GM18907 (cell line): ENCODE data around the gene CDK11B.
"Not testable (repeated sequence)": the region's sequence is repeated elsewhere in the genome, so short reads cannot be mapped to it uniquely, and the experiment has no call there.

ENCODE experiments used
- ATAC-seq: cut with Tn5 transposase; IDR thresholded peaks from one replicate; pipeline ENCODE4 v1.9.1; 2021; ENCODE audit warnings: mild to moderate bottlenecking, moderate library complexity; ENCODE audit not compliant: unreplicated experiment

Gene CDK11B

DNA sequence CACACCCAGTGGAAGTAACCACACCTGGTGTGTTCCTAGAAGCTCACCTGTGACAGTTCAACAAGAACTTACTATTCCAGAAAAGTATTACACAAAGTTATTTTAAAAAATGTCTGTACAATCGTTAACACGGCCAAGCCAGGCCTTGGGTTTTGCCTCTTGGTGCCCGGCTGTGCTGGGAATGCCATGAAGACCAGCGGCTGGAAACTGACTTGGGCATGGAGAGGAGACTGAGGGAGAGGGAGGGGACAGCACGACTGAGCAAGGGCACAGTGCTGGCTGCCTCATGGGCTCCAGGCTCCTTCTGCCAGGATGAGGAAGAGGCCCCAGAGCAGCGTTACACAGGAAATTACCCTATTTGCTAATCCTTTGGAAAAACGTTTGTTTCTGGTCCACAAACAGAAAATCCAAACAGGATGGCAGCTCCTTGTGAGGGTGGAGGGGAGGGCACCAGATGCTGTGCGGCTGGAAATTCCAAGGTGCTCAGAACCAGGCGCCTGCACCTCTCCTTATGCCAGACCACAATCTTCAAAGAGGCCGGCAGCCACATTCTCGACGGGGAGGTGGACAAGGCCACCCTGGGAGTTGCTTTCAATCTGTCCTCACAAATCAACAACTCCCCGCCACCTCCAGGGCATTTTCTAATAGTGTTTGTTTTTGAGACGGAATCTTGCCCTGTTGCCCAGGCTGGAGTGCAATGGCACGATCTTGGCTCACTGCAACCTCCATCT lies 4.2 kb upstream of the CDK11B start:
- not testable (repeated sequence) for ATAC-seq

DNA sequence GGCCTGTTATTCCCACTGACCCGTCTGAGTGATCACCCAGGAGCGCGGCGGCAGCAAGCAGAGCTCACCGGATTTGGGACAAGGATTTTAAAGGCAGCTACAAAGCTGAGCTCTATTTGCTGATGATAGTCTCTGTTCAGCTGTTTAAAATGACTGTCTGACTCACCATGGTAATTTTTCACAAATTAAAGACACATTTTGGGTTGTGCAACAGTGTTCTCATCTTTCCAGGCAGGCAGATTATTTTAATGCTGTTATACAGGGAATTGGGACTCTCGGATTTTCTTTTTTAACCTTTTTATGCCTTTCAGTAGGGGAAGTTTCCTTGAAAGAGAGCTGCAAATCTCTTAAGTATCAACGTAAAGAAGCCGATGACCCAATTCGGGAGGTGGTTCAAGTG lies 3.6 kb upstream of the CDK11B start:
- not testable (repeated sequence) for ATAC-seq

DNA sequence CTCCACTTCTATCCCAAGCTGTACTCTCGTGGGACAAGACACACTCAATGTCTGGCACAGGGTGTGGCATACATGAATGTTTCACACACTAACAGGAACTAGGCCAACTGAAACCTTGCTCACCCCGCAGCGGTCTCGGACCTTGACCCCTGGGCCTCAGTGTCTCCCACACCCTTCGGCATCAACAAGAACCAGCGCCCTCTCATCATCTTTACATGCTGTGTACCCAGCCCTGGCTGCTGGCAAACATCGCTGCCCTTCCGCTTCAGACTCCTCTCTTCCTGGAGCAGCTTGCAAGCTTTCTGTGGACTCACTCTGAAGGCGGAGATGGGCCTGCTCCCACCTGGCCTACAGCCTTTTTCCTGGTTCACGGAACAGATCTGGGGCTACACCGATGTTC lies 10.5 kb downstream of the CDK11B start:
- ATAC-seq: not testable (repeated sequence)

DNA sequence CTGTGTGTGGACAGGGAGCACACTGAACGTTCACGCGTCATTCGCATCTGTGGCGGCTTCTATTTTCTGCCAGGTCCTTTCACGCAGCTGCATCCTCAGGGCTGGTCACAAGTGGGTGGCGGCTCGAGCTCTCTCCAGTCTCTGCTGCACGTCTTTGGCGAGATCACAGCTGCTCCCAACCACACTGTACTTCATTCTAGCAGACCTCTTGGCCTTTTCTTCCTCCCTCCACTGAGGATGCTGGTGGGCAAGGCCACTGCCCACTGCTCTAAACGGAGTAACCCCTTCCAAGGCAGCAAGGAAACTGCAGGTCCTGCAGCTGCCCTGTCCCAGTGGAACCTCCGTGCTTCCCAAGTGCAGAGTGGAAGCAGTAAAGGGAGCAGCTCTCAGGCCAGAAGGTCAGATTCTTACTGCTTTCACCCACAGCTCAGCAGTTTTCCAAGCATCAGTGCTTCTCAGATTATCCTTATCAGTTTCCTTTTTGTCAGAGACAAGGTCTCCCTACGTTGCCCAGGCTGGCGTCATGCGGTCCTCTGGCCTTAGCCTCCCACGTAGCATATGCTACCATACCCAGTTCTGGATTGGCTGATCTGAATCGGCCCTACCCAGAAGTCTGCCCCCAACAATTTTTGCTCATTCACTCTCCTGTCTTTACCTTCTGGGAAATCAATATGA lies 11.1 kb downstream of the CDK11B start:
- not testable (repeated sequence) for ATAC-seq

DNA sequence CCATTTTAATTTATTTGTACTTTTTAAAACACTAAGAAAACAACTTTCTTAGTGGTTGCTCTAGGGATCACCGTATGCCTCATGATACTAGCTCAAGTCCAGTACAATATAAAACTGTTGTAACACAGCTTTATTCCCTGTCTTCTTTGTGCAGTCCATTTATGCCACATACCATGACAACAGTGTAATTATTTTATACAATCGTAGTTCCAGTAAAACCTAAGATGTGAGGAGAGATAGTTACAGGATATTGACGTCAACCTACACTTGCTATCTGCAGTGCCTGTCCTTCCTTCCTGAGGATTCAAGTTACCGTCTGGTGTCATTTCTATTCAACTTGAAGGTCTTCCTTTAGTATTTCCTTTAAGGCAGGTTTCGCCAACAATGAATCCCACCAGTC lies 12.5 kb downstream of the CDK11B start:
- not testable (repeated sequence) for ATAC-seq

DNA sequence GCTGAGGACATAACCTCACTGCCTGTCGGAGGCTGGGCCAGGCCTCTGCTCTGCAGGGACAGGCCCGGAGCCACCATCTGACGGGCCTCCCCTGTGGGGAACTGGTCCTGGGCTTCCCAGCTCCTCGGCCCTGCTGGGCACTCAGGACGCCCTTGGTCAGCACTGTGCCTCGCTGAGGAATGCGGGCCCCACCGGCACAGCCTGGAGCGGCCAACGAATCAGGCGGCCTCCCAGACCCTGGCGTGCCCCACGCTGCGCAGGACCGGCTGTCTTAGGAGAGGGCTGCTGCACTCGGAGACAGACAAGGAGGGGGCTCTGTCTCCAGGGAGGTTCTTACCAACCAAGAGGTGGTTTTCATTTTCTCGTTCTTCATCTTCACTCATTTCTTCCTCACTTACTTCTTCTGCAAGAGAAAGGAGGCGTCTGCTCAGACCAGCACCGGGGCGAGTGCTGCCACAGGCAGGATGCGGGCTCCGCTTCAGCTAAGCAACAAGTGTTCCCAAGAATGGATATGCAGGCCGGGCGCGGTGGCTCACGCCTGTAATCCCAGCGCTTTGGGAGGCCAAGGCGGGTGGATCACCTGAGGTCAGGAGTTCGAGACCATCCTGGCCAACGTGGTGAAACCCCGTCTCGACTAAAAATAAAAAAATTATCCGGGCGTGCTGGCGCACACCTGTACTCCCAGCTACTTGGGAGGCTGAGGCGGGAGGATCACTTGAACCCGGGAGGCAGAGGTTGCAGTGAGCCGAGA lies 17.9 kb downstream of the CDK11B start:
- ATAC-seq: not testable (repeated sequence)

DNA sequence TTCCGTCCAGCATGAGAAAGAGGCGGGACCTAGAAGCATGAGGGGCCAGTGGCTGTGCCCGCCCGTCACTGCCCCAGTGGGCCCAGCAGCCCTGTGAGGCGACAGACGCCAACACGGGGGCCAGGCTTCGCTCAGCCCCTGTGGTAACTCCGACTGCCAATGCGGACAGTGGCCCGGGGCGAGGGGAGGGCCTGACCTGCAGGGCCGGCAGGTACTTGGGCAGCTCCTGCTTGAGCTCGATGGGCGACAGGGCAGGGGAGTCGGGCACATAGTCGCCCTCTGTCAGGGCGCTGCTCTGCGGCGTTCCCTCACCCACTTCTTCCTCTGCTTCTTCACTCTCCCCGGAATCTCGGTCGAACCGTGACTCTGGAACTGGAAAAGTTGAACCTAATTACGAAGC lies 18.7 kb downstream of the CDK11B start:
- ATAC-seq: not testable (repeated sequence)

DNA sequence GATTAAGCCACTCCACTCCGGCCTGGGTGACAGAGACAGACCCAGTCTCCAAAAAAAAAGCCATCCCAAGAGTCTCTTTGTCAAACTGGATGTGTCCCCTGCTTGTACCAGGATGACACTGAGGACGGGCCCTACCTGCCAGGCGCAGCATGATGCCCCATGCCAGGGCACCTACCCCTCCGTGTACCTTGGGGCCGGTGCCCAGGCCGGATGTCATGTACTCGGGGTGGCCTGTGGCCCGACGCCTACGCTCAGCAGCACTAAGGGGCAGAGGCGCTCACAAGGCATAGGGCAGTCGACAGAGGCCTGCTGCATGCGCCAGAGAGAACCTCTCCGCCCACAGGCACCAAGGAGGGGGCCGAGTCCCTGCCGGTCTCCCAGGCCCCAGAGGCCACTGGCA lies 19.4 kb downstream of the CDK11B start:
- not testable (repeated sequence) for ATAC-seq

DNA sequence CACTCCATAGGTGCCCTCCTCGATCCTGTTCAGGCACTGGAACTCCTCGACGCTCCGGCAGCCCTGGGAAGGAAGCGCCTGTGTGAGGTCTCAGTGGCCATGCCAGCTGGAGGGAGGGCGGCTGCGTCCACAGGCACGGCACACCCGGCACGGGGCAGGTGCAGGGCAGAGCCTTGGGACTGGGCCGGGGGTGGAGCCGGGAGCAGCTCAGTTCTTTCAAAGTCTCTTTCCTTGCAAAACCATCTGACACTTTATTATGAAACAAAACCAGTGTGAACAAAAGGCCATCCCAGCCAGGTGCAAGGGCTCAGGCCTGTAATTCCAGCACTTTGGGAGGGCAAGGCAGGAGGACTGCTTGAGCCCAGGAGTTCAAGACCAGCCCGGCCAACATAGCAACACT lies 20.3 kb downstream of the CDK11B start:
- not testable (repeated sequence) for ATAC-seq

DNA sequence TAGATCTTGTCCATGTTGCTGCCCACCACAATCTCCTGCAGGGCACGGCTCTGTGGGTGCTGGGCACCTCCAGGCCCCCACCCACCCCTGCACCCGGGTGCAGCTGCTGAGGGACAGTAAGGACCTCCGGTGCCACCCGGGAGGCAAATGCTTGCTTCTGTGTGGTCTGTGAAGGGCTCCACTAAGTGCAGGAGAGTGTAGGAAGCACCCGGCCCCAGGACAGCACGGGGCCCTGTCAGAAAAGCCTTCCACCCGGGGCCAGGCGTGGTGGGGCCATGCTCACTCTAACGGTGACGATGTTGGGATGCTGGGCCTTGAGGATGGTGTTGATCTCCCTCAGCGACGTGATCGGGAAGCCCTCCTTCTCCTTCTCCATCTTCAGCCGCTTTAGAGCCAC lies 21.3 kb downstream of the CDK11B start:
- ATAC-seq: not testable (repeated sequence)

DNA sequence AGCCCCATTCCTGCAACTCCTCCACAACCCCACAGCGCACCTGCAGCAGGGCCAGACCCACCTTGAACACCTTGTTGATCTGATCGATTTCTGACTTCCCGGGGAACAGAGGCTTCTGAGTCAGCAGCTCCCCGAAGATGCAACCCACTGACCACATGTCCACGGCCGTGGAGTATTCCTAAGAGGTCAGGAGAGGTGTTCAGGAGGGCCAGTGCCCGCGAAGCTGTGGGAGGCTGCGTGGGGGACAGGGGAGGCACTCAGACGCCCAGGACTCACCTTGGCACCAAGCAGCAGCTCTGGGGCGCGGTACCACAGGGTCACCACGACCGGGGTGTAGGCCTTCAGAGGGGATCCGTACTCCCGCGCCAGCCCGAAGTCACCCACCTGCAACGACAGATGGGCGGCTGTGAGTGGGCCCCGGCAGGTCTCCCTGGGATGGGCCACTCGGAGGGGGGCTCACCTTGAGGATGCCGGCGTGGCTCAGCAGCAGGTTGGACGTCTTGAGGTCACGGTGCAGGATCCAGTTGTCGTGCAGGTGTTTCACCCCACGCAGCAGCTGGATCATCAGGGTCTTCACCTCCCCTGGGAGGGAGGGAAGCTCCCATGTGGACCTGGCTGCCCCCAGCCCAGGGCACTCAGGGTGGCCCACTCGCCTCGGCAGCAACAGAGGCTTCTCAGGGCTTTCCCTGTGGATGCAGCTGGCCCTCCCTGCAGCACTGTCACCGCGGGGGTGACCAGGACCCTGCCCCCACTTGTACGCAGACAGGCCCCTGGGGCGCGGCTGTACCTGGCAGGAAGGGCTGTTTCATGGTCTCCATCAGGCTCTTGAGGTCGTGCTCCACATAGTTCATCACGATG lies 22.0 kb downstream of the CDK11B start:
- ATAC-seq: not testable (repeated sequence)

DNA sequence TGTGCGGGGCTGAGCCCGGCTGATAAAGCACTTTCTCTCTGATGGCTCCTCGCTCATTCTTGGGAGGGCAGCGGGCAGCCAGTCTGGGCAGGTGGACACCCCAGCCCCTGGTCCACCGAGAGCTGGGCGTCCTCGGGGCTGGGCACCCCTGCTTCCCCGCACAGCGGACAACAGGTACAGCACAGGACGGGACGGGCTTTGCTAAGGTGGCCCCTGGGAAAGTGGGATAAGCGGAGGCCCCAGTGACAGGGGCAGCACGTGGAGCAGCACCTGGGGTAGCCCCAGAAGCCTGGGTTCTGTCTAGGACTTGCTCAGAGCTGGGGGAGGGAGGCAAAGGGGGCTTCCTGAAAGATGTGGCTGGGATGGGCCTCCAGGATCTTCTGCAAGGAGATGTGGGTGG lies 24.2 kb downstream of the CDK11B start:
- ATAC-seq: not testable (repeated sequence)

DNA sequence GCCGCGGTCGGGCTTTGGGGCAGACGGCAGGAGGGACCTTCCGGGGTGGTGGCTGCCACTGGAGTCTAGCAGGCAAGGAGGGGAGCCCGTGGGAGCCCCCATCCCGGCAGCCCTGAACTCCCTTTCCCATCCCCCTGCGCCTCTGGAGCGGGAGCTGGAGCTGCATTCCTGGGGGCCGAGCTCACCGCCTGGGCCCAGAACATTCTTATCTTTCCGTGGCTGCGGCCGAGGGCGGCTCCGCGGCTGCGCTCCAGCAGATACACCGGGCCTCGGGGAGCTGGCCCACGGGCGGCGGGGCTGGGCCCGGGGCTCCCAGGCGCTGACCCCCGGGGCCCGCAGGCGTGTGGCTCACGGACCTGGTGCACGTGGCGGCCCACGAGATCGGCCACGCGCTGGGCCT lies 25.4 kb downstream of the CDK11B start:
- ATAC-seq: not testable (repeated sequence)

DNA sequence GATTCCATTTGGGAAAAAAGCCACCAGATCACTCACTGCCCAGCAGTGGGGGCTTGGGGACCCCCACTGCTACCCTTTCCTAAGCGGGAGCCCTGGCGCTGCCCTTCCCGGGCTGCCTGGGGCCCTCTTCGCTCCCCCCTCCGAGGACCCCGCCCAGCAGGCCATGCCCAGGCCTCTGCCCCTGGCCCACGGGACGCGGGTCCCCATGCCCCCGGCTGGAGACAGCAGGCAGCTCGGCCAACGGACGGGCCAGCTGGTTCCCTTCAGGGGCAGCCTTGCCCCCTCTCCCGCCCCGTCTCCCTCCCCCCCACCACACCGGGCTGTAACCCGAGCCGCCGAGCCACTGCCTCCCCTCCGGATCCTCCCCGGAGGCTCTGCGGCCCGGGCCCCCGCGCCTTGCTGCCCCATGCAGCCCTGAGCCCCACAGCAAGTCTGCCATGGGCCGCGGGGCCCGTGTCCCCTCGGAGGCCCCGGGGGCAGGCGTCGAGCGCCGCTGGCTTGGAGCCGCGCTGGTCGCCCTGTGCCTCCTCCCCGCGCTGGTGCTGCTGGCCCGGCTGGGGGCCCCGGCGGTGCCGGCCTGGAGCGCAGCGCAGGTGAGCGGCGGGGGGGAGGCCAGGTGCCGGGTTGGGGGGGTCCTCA lies 26.9 kb downstream of the CDK11B start, which contains the start of gene MMP23B:
MMP23B (plus strand) TSS at position 392 of the 639 bp plus-strand sequence; CDS start at position 438, 46 bp downstream.
- no peak for ATAC-seq

DNA sequence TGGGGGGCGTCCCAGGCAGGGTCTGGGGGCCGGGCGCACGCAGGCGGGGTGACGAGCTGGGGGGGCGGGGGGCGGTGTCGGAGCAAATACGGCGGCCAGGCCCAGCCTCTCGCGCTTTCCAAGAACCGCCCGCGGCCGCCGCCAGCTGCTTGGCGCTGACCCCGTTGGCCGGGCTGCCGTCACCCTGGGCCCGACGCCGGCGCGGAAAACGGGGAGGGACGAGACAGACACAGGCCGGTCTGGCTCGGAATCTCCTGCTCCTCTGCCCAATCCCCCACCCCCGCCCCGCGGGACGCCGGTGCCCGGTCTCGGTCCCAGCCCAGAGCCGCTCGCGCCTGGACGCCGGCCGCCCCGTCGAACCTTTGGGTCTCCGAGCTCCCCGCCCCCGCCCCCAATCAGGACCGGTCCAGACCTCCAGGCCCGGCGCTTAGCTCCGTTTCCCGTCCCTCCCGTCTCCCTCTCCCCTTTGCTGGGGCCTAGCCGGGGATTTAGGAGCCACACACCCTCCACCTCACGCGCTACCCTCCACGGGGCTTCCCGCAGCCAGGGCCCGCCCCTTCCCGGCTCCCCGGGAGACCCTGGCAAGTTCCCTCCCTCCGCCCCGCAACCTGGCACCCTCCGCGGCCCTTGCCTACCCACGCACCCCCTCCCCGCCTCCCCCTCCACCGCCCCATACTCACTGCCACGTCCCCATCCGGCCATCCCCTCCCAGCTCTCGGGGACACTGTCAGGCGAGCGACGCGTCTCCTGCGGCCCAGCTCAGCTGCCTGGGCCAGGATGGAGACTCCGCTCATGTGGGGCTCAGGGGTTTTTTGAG lies 27.6 kb downstream of the CDK11B start:
- ATAC-seq: no peak

DNA sequence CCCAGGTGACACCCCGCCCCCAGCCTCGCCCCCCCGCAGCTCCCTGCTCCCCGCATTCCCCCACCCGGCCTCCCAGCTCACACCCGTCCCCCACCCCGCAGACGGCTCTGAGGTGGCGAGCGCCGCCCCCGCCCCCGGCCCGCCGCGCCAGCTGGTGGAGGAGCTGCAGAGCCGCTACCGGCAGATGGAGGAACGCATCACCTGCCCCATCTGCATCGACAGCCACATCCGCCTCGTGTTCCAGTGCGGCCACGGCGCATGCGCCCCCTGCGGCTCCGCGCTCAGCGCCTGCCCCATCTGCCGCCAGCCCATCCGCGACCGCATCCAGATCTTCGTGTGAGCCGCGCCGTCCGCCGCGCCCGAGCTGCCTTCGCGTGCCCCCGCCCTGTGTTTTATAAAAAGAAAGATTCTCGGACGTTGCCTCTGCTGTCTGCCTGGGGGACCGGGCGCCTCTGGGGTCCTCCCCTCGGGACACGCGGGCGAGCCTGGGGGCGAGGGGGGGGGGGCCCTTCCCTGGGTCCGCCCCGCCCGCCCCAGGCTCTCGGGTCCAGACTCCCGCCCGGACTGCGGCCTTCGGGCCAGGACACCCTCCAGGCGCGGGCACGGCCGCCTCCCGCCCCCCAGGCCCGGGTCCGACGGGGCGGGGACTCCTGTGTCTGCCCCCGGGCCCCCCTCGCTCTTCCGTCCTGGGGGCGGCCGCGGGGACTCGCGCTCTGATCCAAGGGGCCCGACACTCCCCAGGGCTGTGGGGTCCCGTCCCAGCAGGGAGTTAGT lies 28.4 kb downstream of the CDK11B start:
- peak; percentile 51 for ATAC-seq

DNA sequence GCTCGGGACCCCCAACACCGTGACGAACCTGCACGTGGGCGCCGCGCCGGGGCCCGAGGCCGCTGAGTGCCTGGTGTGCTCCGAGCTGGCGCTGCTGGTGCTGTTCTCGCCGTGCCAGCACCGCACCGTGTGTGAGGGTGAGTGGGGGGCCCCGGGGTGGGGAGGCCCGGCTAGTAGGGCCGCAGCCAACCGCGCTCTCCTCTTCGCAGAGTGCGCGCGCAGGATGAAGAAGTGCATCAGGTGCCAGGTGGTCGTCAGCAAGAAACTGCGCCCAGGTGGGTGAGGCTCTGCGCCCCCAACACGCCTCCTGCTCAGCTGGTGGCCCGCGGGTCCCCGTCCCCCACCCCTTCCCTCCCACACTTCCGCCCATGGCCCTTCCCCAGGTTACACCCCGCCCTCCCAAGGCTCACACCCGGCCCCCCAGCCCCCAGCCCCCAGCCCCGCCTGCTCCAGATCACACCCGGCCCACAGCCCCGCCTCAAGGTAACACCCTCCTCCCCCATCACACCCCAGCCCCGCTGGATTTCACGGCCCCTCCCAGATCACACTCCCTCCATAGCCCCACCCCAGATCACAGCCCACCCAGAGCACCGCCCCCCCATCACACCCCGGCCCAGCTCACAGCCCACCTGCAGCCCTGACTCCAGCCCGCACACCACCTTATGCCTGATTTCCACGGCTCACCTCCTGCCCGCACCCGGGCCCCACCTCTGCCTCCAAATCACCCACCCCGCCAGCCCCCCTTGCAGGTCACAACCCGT lies 29.2 kb downstream of the CDK11B start:
- ATAC-seq: no peak
